Measurements from ENCODE around the gene C19orf33.

C19orf33 gene

GRCh38 chr19:38263689-38264485, 40.2 kb upstream of the C19orf33 start:
- Histone ChIP-seq H3K9me3 (ENCODE audit: insufficient read depth, low read depth, low read length) (no peaks in the 10 kb centered on the region), H2AK5ac (ENCODE audit: low read length) (no peak overlapping the region), H3K14ac (ENCODE audit: low read length) (no peak overlapping the region), H3K27me3 (ENCODE audit: insufficient read depth, low read length) (no peaks in the 10 kb centered on the region), H3K27ac (ENCODE audit: low read depth, low read length) (peak overlapping the region; percentile 90), H2AFZ (ENCODE audit: insufficient read depth, low read length, poor library complexity) (peak overlapping the region; percentile 62), H3K4ac (ENCODE audit: low read depth, low read length) (no peak overlapping the region), H4K12ac (ENCODE audit: low read depth, low read length) (no peak overlapping the region), H2BK12ac (ENCODE audit: low read length) (no peak overlapping the region), H4K91ac (ENCODE audit: low read depth, low read length) (peak overlapping the region; percentile 8), H3K4me2 (ENCODE audit: low read length) (peak overlapping the region; percentile 77), H3K79me2 (ENCODE audit: control insufficient read depth, insufficient read depth, low read length, poor library complexity) (peaks cover 25% of the 10 kb centered on the region), H3K4me3 (ENCODE audit: low read depth, low read length) (peak overlapping the region; percentile 90), H2BK120ac (ENCODE audit: insufficient read depth, low read length, poor library complexity) (peak overlapping the region; percentile 10), H4K8ac (ENCODE audit: low read depth, low read length) (no peak overlapping the region), H3K79me1 (ENCODE audit: low read length) (peaks cover 31% of the 10 kb centered on the region), H3K36me3 (ENCODE audit: control insufficient read depth in 1 of 2, insufficient read depth in 2 of 2, low read length in 2 of 2) (no peaks in the 10 kb centered on the region), H3K9ac (ENCODE audit: low read length) (no peak overlapping the region), H2BK5ac (ENCODE audit: low read depth, low read length, poor library complexity) (peak overlapping the region; percentile 21), H3K23ac (ENCODE audit: low read length) (no peak overlapping the region), H3K18ac (ENCODE audit: low read length) (no peak overlapping the region), H3K4me1 (ENCODE audit: control insufficient read depth in 1 of 2, insufficient read depth in 2 of 2, low read length in 2 of 2) (peaks cover 27 to 38% of the 10 kb centered on the region in 2 experiments)
- WGBS (ENCODE audit: extremely low coverage, insufficient coverage, insufficient read length): no CpG with 5 or more reads among the region's 34 CpGs
- DNase-seq: peak; percentile 97 to 98

- H2AFZ ChIP-seq (ENCODE audit: insufficient read depth, low read length, poor library complexity): peak within 1 kb of the TSS; percentile 62
- H3K23ac ChIP-seq (ENCODE audit: low read length): no peak within 1 kb of the TSS
- peak within 1 kb of the TSS; percentile 77 for H2BK120ac ChIP-seq (ENCODE audit: insufficient read depth, low read length, poor library complexity)
- H2BK12ac ChIP-seq (ENCODE audit: low read length): peak within 1 kb of the TSS; percentile 58
- peak in 1 of 2 donors; percentile 68 for DNase-seq
- peak within 1 kb of the TSS; percentile 88 for H4K91ac ChIP-seq (ENCODE audit: low read depth, low read length)
- peaks cover 29% of the 10 kb centered on the region for H3K79me1 ChIP-seq (ENCODE audit: low read length)
- H3K9ac ChIP-seq (ENCODE audit: low read length): peak within 1 kb of the TSS; percentile 80
- H3K18ac ChIP-seq (ENCODE audit: low read length): peak within 1 kb of the TSS; percentile 89
- peak within 1 kb of the TSS; percentile 77 for H3K4me2 ChIP-seq (ENCODE audit: low read length)
- H3K4me1 ChIP-seq (ENCODE audit: control insufficient read depth in 1 of 2, insufficient read depth in 2 of 2, low read length in 2 of 2): peaks cover 27 to 38% of the 10 kb centered on the region in 2 experiments
- H3K27ac ChIP-seq (ENCODE audit: low read depth, low read length): peak within 1 kb of the TSS; percentile 90
- no CpG with 5 or more reads among the region's 78 CpGs for WGBS (ENCODE audit: extremely low coverage, insufficient coverage, insufficient read length)
- H3K9me3 ChIP-seq (ENCODE audit: insufficient read depth, low read depth, low read length): no peaks in the 10 kb centered on the region
- H2BK5ac ChIP-seq (ENCODE audit: low read depth, low read length, poor library complexity): peak within 1 kb of the TSS; percentile 82
- no peaks in the 10 kb centered on the region for H3K27me3 ChIP-seq (ENCODE audit: insufficient read depth, low read length)
- H3K4me3 ChIP-seq (ENCODE audit: low read depth, low read length): peak within 1 kb of the TSS; percentile 90
- no peaks in the 10 kb centered on the region for H3K36me3 ChIP-seq (ENCODE audit: control insufficient read depth in 1 of 2, insufficient read depth in 2 of 2, low read length in 2 of 2)
- peak within 1 kb of the TSS; percentile 77 for H2AK5ac ChIP-seq (ENCODE audit: low read length)
- H3K14ac ChIP-seq (ENCODE audit: low read length): peak within 1 kb of the TSS; percentile 86
- H3K79me2 ChIP-seq (ENCODE audit: control insufficient read depth, insufficient read depth, low read length, poor library complexity): peaks cover 27% of the 10 kb centered on the region
- H4K8ac ChIP-seq (ENCODE audit: low read depth, low read length): peak within 1 kb of the TSS; percentile 80
- H3K4ac ChIP-seq (ENCODE audit: low read depth, low read length): peak within 1 kb of the TSS; percentile 95
- peak within 1 kb of the TSS; percentile 33 for H4K12ac ChIP-seq (ENCODE audit: low read depth, low read length)
Observed at GRCh38 chr19:38264486-38265212, 39.4 kb upstream of the C19orf33 start, which contains the start of gene SPINT2. SPINT2 (plus strand) TSS chr19:38264573; CDS start chr19:38264893, 320 bp downstream.

- Histone ChIP-seq H2BK120ac (ENCODE audit: insufficient read depth, low read length, poor library complexity) (peak overlapping the region; percentile 77), H3K18ac (ENCODE audit: low read length) (peak overlapping the region; percentile 89), H2BK5ac (ENCODE audit: low read depth, low read length, poor library complexity) (peak overlapping the region; percentile 82), H2BK12ac (ENCODE audit: low read length) (peak overlapping the region; percentile 58), H3K79me2 (ENCODE audit: control insufficient read depth, insufficient read depth, low read length, poor library complexity) (peaks cover 27% of the 10 kb centered on the region), H4K8ac (ENCODE audit: low read depth, low read length) (peak overlapping the region; percentile 80), H3K4me1 (ENCODE audit: control insufficient read depth in 1 of 2, insufficient read depth in 2 of 2, low read length in 2 of 2) (peaks cover 28 to 43% of the 10 kb centered on the region in 2 experiments), H3K4ac (ENCODE audit: low read depth, low read length) (peak overlapping the region; percentile 95), H4K12ac (ENCODE audit: low read depth, low read length) (peak overlapping the region; percentile 33), H2AFZ (ENCODE audit: insufficient read depth, low read length, poor library complexity) (peak overlapping the region; percentile 27), H3K9ac (ENCODE audit: low read length) (peak overlapping the region; percentile 80), H4K91ac (ENCODE audit: low read depth, low read length) (peak overlapping the region; percentile 88), H3K79me1 (ENCODE audit: low read length) (peaks cover 29% of the 10 kb centered on the region), H2AK5ac (ENCODE audit: low read length) (peak overlapping the region; percentile 77), H3K36me3 (ENCODE audit: control insufficient read depth in 1 of 2, insufficient read depth in 2 of 2, low read length in 2 of 2) (no peaks in the 10 kb centered on the region), H3K27me3 (ENCODE audit: insufficient read depth, low read length) (no peaks in the 10 kb centered on the region), H3K23ac (ENCODE audit: low read length) (no peak overlapping the region), H3K27ac (ENCODE audit: low read depth, low read length) (peak overlapping the region; percentile 90), H3K14ac (ENCODE audit: low read length) (peak overlapping the region; percentile 86), H3K4me2 (ENCODE audit: low read length) (peak overlapping the region; percentile 77), H3K4me3 (ENCODE audit: low read depth, low read length) (peak overlapping the region; percentile 90), H3K9me3 (ENCODE audit: insufficient read depth, low read depth, low read length) (no peaks in the 10 kb centered on the region)
- WGBS (ENCODE audit: extremely low coverage, insufficient coverage, insufficient read length): no CpG with 5 or more reads among the region's 14 CpGs
- DNase-seq: peak in 1 of 2 donors; percentile 42
Observed at GRCh38 chr19:38265213-38265861, 38.7 kb upstream of the C19orf33 start.

- H3K4me1 ChIP-seq (ENCODE audit: control insufficient read depth in 1 of 2, insufficient read depth in 2 of 2, low read length in 2 of 2): peaks cover 33 to 47% of the 10 kb centered on the region in 2 experiments
- WGBS (ENCODE audit: extremely low coverage, insufficient coverage, insufficient read length): no CpG with 5 or more reads among the region's 12 CpGs
- no peak overlapping the region for H2BK120ac ChIP-seq (ENCODE audit: insufficient read depth, low read length, poor library complexity)
- no peaks in the 10 kb centered on the region for H3K9me3 ChIP-seq (ENCODE audit: insufficient read depth, low read depth, low read length)
- no peak overlapping the region for H2AK5ac ChIP-seq (ENCODE audit: low read length)
- no peak overlapping the region for H2AFZ ChIP-seq (ENCODE audit: insufficient read depth, low read length, poor library complexity)
- peak overlapping the region; percentile 77 for H3K4me2 ChIP-seq (ENCODE audit: low read length)
- peak overlapping the region; percentile 90 for H3K27ac ChIP-seq (ENCODE audit: low read depth, low read length)
- H4K12ac ChIP-seq (ENCODE audit: low read depth, low read length): no peak overlapping the region
- no peak overlapping the region for H3K23ac ChIP-seq (ENCODE audit: low read length)
- DNase-seq: peak; percentile 33 to 44
- peak overlapping the region; percentile 5 for H3K4ac ChIP-seq (ENCODE audit: low read depth, low read length)
- H3K36me3 ChIP-seq (ENCODE audit: control insufficient read depth in 1 of 2, insufficient read depth in 2 of 2, low read length in 2 of 2): no peaks in the 10 kb centered on the region
- peak overlapping the region; percentile 10 for H2BK12ac ChIP-seq (ENCODE audit: low read length)
- H3K9ac ChIP-seq (ENCODE audit: low read length): no peak overlapping the region
- peak overlapping the region; percentile 47 for H3K18ac ChIP-seq (ENCODE audit: low read length)
- no peak overlapping the region for H3K4me3 ChIP-seq (ENCODE audit: low read depth, low read length)
- H2BK5ac ChIP-seq (ENCODE audit: low read depth, low read length, poor library complexity): no peak overlapping the region
- H3K27me3 ChIP-seq (ENCODE audit: insufficient read depth, low read length): no peaks in the 10 kb centered on the region
- peaks cover 29% of the 10 kb centered on the region for H3K79me1 ChIP-seq (ENCODE audit: low read length)
- H3K14ac ChIP-seq (ENCODE audit: low read length): peak overlapping the region; percentile 48
- H4K8ac ChIP-seq (ENCODE audit: low read depth, low read length): peak overlapping the region; percentile 33
- H3K79me2 ChIP-seq (ENCODE audit: control insufficient read depth, insufficient read depth, low read length, poor library complexity): peaks cover 29% of the 10 kb centered on the region
- no peak overlapping the region for H4K91ac ChIP-seq (ENCODE audit: low read depth, low read length)
Observed at GRCh38 chr19:38265921-38266429, 38.1 kb upstream of the C19orf33 start.

All from trophoblast cell (in vitro differentiated cells and primary cell).